Measurements from ENCODE around the gene RALY.

DNA sequence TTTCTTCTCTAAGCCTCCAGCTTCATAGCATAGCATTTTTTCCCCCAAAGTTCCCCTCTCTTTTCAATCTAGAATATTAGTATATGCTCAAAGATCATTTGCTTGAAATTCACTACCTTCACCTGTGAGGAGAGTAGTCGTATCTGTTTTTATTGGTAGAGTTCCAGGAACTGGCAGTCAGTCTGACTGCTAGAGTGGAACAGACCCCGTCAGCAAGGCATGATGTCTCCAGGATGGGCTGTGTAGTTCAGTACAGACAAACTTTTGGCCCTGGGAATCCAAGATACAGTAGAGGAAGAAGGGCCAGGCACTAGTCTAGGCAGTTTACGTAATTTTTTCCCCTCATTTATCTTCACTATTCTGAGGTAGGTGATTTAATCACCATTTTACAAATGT, 29.1 kb downstream of the RALY start:
- TF ChIP-seq, protein P1, sequence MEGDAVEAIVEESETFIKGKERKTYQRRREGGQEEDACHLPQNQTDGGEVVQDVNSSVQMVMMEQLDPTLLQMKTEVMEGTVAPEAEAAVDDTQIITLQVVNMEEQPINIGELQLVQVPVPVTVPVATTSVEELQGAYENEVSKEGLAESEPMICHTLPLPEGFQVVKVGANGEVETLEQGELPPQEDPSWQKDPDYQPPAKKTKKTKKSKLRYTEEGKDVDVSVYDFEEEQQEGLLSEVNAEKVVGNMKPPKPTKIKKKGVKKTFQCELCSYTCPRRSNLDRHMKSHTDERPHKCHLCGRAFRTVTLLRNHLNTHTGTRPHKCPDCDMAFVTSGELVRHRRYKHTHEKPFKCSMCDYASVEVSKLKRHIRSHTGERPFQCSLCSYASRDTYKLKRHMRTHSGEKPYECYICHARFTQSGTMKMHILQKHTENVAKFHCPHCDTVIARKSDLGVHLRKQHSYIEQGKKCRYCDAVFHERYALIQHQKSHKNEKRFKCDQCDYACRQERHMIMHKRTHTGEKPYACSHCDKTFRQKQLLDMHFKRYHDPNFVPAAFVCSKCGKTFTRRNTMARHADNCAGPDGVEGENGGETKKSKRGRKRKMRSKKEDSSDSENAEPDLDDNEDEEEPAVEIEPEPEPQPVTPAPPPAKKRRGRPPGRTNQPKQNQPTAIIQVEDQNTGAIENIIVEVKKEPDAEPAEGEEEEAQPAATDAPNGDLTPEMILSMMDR (conservative IDR thresholded peaks at IDR 0.05) = no peak
- TF ChIP-seq ZFX (IDR thresholded peaks at IDR 0.05) = no peak

Measured in C4-2B (cell line).